HG03045 (cell line): ENCODE measurements around the gene ATP7B.

ENCODE experiments used
- ATAC-seq: cut with Tn5 transposase; IDR thresholded peaks from one replicate; pipeline ENCODE4 v1.9.1; 2021; ENCODE audit warnings: mild to moderate bottlenecking, moderate library complexity; ENCODE audit not compliant: unreplicated experiment

Gene ATP7B

GRCh38 chr13:51978796-51979556 lies 32.3 kb downstream of the ATP7B start:
- no peak for ATAC-seq

- ATAC-seq: no peak
Measured at GRCh38 chr13:51977625-51978024, 33.6 kb downstream of the ATP7B start.

- no peak for ATAC-seq
Measured at GRCh38 chr13:51976890-51977289, 34.4 kb downstream of the ATP7B start.

- ATAC-seq: no peak
Measured at GRCh38 chr13:51976423-51976822, 34.8 kb downstream of the ATP7B start.

GRCh38 chr13:51974482-51974881 lies 36.8 kb downstream of the ATP7B start:
- ATAC-seq: no peak

- no peak for ATAC-seq
Measured at GRCh38 chr13:51971520-51972426, 39.5 kb downstream of the ATP7B start.

- ATAC-seq: no peak
Measured at GRCh38 chr13:51970349-51970748, 40.9 kb downstream of the ATP7B start.

GRCh38 chr13:51967482-51968446 lies 43.5 kb downstream of the ATP7B start:
- ATAC-seq: no peak

- ATAC-seq: no peak
Measured at GRCh38 chr13:51966186-51966585, 45.1 kb downstream of the ATP7B start.

- ATAC-seq: no peak
Measured at GRCh38 chr13:51961493-51962403, 49.5 kb downstream of the ATP7B start.

- ATAC-seq: no peak
Measured at GRCh38 chr13:51960766-51961165, 50.5 kb downstream of the ATP7B start.

- ATAC-seq: peak; percentile 83
Measured at GRCh38 chr13:51959773-51960172, 51.5 kb downstream of the ATP7B start.

GRCh38 chr13:51958217-51958547 lies 53.1 kb downstream of the ATP7B start:
- no peak for ATAC-seq

GRCh38 chr13:51957377-51958216 lies 53.7 kb downstream of the ATP7B start:
- no peak for ATAC-seq

GRCh38 chr13:51956717-51957116 lies 54.5 kb downstream of the ATP7B start:
- no peak for ATAC-seq

- ATAC-seq: no peak
Measured at GRCh38 chr13:51955816-51956603, 55.2 kb downstream of the ATP7B start.

GRCh38 chr13:51955281-51955771 lies 55.9 kb downstream of the ATP7B start:
- no peak for ATAC-seq
